ENCODE results near the gene PBRM1.
"Not testable (repeated sequence)": the region's sequence is repeated elsewhere in the genome, so short reads cannot be mapped to it uniquely, and the experiment has no call there.

PBRM1 gene

GRCh38 chr3:52536369-52537164, 149.1 kb downstream of the PBRM1 start, which contains the start of gene UQCC5:
TSS of gene UQCC5 (plus strand) at chr3:52536605. CDS start at chr3:52536756, 151 bp downstream.
- peak; percentile 99 for DNase-seq

GRCh38 chr3:52536112-52536368, 149.7 kb downstream of the PBRM1 start:
- DNase-seq: no peak

GRCh38 chr3:52535411-52536111, 150.2 kb downstream of the PBRM1 start:
- no peak for DNase-seq

GRCh38 chr3:52534281-52535183, 151.2 kb downstream of the PBRM1 start:
- DNase-seq: peak; percentile 44

GRCh38 chr3:52533623-52534280, 152.0 kb downstream of the PBRM1 start, which contains the start of gene NT5DC2:
TSS of gene NT5DC2 (minus strand) at chr3:52533857. CDS start at chr3:52533737, 120 bp downstream.
- peak; percentile 88 for DNase-seq

GRCh38 chr3:52532838-52533622, 152.7 kb downstream of the PBRM1 start:
- DNase-seq: peak; percentile 8

GRCh38 chr3:52532517-52532837, 153.2 kb downstream of the PBRM1 start:
- peak; percentile 62 for DNase-seq

DNA sequence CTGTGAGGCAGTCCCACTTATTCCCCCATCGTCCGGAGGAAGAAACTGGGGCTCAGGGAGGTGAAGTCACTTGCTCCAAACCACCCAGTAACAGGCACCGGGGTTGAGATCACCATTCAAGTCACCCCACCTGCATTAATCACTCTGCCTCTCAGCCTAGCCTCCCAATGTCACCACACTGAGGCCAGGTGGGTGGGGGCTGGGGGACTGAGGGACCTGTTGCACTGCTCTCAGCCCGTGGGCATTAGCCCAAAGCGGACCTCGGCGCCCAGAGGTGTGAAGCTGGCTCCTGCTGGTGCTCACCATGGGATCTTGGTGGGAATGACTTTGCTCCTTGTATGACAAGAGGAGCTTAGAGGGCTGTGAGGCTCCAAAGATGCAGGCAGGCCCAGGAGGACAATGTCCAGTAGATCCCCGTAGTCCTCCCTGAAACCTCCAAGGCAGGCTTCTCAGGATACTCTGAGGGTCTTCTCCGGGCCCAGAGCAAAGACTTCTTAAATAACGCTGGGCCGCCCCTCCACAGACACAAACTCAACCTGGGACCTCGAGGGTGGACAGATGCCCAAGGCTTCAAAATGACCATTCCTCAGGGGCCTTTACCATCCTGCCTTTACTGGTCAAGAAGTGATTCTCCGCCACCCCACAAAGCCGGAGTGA, 153.7 kb downstream of the PBRM1 start:
- DNase-seq: no peak

DNA sequence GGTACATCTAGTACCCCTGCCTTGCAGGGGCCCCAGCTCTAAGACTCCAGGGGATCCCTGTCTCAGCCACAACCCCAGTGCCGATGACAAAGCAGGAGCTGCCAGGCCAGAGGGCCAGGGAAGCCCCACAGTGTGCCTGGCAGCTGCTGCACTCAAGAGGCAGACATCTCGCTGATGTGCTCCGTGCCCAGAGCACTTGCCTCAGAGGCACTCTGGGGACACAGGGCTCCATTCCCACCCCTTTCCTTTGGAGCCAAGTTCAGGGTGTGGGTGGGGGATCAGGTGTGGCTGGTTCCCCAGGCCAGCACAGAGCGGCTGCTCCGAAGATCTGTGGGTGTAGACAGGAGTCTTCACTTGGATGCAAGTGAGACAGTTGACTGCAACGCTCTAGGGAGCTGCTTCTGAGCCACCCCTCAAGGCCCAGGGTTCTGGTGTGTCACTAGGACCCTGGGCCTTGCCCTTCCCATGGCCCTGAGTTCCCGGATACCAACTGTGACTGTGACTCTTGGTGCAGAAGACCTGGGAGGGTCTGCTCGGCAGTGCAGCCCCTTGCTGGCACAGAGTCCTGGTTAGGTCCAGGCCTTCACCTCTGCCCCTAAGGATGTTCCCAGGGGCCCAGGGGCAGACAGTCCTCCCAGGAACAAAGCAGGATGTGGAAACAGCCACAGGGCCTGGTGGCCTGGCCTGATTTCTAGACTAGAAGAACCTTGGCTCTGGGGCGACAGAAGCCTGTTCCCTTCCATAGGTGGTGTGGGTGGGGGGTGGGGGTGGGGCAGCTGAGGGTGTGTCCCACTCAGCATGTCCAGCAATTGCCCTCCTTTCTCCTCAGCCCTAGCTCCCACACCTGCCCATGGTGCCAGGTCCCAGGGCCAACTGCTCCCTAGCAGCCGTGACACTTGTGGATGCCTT, 154.5 kb downstream of the PBRM1 start:
- DNase-seq: no peak

- DNase-seq: no peak
Measured at GRCh38 chr3:52529376-52530333, 156.1 kb downstream of the PBRM1 start.

- no peak for DNase-seq
Measured at GRCh38 chr3:52528586-52529375, 156.9 kb downstream of the PBRM1 start.

DNA sequence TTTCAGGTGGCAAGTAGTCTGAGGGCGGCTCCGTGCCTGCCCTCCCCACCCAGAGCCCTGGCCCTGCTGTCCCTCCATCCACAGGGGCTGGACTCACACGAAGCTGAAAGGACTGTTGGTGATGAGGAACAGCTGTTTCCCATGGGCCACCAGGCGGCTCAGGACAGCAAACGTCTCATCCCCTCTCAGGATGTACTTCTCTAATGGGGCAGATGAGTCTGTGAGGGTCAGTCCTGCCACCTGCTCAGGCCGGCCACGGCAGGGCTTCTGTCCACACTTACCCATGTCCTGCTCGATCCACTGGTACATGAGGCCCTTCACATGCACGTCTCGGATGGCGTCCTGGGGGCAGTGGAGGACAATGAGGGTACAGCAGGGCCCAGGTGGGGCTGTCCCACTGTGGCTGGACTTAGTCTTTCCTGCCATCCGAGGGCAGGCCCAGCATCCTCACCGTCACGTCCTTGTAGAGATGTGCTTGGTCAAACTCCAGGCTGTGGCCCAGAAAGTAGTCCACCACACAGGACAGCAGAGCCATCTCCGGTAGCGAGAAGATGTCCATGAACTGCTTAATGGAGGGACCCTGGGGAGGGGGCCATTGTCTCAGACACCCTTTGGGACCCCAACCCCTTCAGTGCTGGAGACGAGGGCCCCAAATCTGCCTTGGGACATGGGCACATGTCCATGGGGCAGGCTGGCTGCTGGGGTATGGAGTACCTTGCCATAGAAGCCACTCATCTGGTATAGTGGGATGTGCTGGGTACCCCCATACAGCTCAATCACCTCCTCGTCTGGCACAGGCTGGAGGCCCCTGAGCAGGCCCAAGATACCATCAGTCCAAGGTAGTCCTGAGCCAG, 157.8 kb downstream of the PBRM1 start:
- no peak for DNase-seq

DNA sequence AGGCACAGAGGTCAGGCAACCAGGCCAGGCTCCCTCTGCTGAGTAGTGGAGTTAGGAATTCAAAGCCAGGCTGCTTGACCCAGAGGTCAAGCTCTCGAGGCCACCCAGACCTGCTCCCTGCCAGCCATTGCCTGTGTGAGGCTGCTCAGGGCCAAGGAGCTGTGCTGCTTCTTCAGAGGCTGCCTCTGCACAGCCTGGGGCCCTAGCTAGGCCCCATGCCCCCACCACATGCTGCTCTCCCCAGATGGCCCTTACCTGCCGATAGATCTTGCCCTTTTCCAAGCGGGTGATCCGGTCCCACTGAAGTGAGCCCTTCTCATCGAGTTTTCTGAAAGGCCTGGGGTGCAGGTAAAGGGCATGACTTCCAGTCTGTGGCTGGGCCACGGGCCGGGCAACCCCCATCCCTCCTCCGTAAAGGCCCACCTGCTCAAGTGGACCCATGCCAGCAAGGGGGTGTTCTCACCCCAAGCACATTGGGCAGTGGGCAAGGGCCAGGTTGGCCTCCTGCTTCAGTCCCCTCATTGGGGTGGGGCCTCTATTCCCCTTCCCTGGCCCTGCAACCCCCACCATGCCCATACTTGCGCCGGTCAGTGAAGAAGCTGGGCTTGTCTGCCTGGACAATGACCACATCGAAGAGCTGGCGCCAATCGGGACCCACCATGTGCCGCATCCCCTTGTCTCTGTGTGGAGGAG, 158.5 kb downstream of the PBRM1 start:
- DNase-seq: no peak

DNA sequence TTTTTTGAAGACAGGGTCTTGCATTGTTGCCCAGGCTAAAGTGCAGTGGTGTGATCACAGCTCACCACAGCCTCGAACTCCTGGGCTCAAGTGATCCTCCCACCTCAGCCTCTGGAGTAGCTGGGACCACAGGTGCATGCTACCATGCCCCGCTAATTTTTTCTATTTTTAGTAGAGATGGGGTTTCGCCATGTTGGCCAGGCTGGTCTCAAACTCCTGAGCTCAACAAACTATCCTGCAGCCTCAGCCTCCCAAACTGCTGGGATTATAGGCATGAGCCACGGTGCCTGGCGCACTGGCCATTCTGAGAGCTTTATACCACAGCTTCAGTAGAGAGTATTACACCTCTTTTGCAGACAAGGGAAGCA, 159.1 kb downstream of the PBRM1 start:
- not testable (repeated sequence) for DNase-seq

DNA sequence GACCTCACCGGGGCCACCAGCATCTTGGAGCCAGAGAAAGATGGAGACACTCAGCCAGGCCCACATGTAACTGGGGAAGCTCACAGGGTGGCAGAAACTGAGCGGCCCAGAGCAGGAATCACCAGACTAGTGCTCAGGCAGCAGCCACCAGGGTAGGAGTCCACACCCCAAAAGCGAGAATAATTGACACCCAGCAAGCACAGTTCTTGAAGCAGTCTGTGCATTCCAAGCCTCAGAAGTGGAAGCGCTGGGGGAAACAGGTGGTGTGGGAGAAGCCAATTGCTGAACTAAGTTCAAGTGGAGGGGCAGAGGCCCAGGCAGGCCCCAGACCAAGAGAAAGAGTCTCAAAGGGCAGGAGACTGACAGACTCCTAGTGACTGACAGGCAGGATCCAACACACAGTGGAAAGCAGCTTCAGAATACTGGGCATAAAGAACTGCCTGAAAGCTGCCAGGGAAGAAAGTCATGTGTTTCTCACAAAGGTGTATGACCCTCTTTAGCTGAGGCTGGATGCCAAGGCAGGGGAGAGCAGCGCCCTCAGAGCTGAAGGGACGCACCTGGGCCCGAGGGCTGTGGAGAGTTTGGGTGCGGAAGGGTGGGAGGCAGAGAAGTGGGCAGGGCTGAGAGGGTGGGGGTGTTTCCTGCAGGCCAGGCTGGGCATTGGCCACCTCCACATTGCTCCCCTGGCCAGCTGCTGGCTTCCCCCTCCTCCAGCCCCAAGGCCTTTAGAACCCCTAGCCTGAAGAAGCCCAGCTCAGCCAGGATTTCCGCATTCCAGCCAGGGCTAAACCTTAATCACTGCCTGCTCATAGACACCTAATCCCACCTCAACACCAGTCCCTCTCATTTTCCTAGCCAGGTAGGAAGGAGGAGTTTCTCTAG, 159.8 kb downstream of the PBRM1 start:
- DNase-seq: no peak
